HG03432 (cell line): ENCODE data around the gene ZNF618.

Experiments
- ATAC-seq: cut with Tn5 transposase; IDR thresholded peaks from one replicate; pipeline ENCODE4 v1.9.1; 2021; ENCODE audit warnings: mild to moderate bottlenecking, moderate library complexity; ENCODE audit not compliant: unreplicated experiment

The ZNF618 gene

DNA sequence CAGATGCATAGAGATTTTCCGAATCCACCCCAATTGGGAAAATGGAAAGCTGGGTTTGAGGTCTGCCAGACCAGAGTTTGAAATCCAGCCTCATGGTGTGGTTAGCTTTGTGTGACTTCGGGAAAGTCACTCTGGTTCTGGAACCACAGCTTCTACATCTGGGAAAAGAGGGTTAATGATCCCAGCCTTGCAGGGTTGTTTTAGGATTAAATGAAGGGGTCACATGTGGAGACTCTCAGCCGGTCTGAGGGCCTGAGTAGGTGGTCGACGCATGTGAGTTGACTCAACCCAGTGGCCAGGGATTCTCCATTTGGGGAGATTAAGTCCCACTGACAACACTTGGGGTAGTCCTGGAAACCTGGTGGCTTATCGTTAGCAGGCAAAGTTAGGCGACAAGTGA, 6.1 kb downstream of the ZNF618 start:
- no peak for ATAC-seq

- no peak for ATAC-seq
Observed at GRCh38 chr9:113882636-113883164, 6.6 kb downstream of the ZNF618 start.

- ATAC-seq, result no peak
Observed at GRCh38 chr9:113885183-113886025, 9.3 kb downstream of the ZNF618 start.

GRCh38 chr9:113886026-113886369, 9.9 kb downstream of the ZNF618 start:
- no peak for ATAC-seq

GRCh38 chr9:113886466-113886865, 10.4 kb downstream of the ZNF618 start:
- ATAC-seq, result no peak

DNA sequence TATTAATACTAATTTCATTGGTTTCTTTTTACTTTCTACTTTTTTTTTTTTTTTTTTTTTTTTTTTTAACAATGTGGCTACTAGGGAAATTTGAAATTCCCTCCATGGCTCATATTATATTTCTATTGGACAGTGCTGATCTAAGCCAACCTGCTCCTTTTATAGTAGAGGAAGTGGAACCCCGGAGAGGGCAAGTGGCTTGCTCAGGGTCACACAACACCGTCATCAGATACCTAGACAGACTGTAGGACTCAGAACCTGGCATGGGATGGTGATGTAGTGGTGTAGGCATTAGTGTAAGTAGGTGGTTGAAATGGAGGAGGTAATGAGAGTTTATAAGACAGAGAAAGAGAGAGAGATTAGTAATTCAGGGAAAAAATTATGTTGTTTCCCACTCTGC, 10.8 kb downstream of the ZNF618 start:
- no peak for ATAC-seq

- no peak for ATAC-seq
Observed at GRCh38 chr9:113887436-113887835, 11.3 kb downstream of the ZNF618 start.

GRCh38 chr9:113888336-113888735, 12.2 kb downstream of the ZNF618 start:
- no peak for ATAC-seq

GRCh38 chr9:113888976-113889375, 12.9 kb downstream of the ZNF618 start:
- no peak for ATAC-seq

DNA sequence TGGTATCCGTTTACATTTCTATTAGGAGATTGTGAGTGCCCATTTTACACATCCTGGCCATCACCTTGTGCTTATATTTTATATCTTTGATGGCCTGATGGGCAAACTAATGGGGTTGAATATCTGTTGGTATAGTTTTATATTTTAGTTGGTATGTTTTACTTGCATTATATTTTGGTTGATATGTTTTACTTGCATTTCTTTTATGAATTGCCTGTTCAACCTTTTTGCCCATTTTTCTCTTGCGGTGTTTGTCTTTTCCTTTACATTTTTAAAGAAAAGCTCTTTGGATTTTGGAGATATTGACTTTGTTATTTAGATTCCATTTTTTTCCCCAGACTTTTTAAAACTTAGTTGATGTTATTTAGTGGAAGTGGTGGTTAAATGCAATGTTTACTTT, 14.6 kb downstream of the ZNF618 start:
- no peak for ATAC-seq

- ATAC-seq, result no peak
Observed at GRCh38 chr9:113892861-113893491, 16.9 kb downstream of the ZNF618 start.

DNA sequence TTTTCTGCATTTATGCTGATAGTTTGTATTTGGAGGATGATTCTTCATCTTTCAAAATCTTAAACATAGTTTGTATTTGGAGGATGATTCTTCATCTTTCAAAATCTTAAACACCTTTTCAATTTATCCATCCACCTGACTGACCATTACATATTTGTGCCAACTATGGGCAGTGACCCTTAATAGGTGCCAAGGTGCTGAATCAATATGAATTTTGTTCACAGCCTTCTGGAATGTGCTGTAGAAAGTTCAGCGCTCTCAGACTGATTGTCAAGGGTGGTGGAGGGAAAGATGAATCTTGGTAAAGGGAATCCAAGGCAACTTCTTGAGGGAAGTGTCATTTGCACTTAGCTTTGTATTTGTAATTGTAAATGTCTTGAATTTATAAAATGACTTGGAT, 18.1 kb downstream of the ZNF618 start:
- no peak for ATAC-seq

- ATAC-seq, result no peak
Observed at GRCh38 chr9:113895526-113895925, 19.4 kb downstream of the ZNF618 start.

GRCh38 chr9:113896713-113897112, 20.6 kb downstream of the ZNF618 start:
- ATAC-seq, result no peak

- ATAC-seq, result no peak
Observed at GRCh38 chr9:113898151-113898550, 22.0 kb downstream of the ZNF618 start.

DNA sequence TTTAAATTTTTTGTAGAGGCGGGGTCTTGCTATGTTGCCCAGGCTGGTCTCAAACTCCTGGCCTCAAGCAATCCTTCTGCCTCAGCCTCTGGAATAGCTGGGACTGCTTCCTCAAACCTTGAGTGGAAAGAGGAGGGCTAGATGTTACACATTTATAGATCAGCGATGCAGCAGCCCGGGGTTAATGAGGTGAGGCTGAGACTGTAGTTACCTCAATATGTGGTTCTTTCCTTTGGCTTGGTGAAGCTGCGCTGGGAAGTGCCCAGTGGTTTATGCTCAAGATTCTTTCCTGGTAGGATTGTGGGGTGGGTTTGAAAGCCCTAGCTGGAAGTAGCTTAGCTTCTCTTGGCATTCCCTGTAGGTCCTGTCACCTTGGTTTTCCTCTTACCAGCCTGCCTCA, 22.5 kb downstream of the ZNF618 start:
- ATAC-seq, result no peak

- no peak for ATAC-seq
Observed at GRCh38 chr9:113899205-113899604, 23.1 kb downstream of the ZNF618 start.

- ATAC-seq, result no peak
Observed at GRCh38 chr9:113901221-113901688, 25.1 kb downstream of the ZNF618 start.

GRCh38 chr9:113903514-113904077, 27.5 kb downstream of the ZNF618 start:
- no peak for ATAC-seq

DNA sequence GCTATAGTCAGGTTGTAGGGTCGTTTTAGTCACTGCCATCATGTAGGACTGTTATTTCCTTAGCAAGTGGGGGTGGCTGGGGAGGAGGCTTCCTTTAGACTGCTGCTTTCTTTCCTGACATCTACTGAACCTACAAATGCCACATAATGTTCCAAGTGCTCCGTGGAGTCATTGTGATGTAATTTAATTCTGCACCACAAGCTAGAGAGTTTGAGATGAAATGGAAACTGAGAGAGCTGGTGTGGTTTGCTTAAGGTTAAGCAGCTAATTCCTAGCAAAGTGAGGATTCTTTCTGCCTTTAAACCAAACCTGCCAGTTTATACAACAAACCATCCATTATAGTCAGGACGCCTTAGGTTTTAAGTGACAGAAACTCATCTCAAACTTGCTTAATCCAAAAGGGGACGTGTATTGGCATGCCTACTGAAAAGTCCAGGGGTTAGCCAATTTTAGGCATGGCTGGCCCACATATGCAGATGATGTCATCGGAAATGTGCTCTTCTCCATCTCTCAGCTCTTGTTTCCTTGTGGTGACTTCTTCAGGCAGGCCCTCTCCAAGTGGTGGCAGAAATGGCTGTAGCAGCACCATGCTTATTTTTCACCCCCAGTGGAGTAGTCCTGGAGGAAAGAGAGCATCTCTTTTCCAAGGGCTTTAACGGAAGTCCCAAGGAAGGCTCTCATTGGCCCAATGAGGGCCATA, 30.5 kb downstream of the ZNF618 start:
- no peak for ATAC-seq

GRCh38 chr9:113907282-113907681, 31.2 kb downstream of the ZNF618 start:
- ATAC-seq, result no peak
